ENCODE results near the gene CXCL11.

- no peak for TF ChIP-seq CTCF (conservative IDR thresholded peaks at IDR 0.05; ENCODE audit: low read depth in 2 of 2)
- no peak for TF ChIP-seq REST (IDR thresholded peaks at IDR 0.05; ENCODE audit: unreplicated experiment)
- TF ChIP-seq EZH2phosphoT487 (IDR thresholded peaks at IDR 0.05; ENCODE audit: unreplicated experiment), result no peak
Measured at GRCh38 chr4:76084542-76084941, 48.7 kb upstream of the CXCL11 start.
